Neural progenitor cell (in vitro differentiated cells): Measurements from ENCODE around the gene CUBN.

ENCODE experiments used
- CTCF ChIP-seq: fragments of 200-600 bp; sonication (generic); IDR thresholded peaks from 2 replicates; pipeline ENCODE4 v1.5.1; 2017; ENCODE audit warnings: antibody characterized with exemption, mild to moderate bottlenecking
- EZH2 ChIP-seq: fragments of 200-600 bp; sonication (generic); IDR thresholded peaks from 2 replicates; pipeline ENCODE4 v1.6.1; 2017; ENCODE audit warnings: antibody characterized with exemption, mild to moderate bottlenecking, moderate library complexity
- EZH2phosphoT487 ChIP-seq: fragments of 200-600 bp; sonication (generic); IDR thresholded peaks from 2 replicates; pipeline ENCODE4 v1.6.1; 2017; ENCODE audit warnings: antibody characterized with exemption

- TF ChIP-seq CTCF (no peak), EZH2phosphoT487 (no peak), EZH2 (no peak)
Measured at GRCh38 chr10:16776896-16777295, 352.7 kb downstream of the CUBN start.
